ENCODE results near the gene IL23R. TPM values are rescaled to one million over a fixed set of nuclear protein-coding genes. Genes with fewer than 3 reads are reported as not detected.

IL23R gene
- total RNA-seq, 1 experiment from 2014 or later, result not detected

DNA sequence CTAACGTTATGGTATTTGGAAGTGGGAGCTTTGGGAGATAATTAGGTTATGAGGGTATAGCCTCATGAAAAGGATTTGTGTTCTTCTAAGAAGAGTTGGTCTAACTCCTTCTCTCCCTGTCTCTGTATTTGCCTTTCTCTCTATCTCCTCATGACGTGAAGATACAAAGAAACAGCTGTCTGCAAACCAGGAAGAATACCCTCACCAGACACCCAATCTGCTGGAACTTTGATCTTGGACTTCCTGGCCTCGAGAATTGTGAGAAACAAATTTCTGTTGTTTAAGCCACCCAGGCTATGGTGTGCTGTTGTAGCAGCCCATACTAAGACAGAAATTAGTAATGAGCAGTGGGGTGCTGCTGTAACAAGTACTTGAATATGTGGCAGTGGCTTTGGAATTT, 47.6 kb upstream of the IL23R start:
- TF ChIP-seq SIN3A (IDR thresholded peaks at IDR 0.05; ENCODE audit: borderline replicate concordance, insufficient read depth, low read depth, low read length), result no peak
- TF ChIP-seq TCF7L2 (IDR thresholded peaks at IDR 0.05; ENCODE audit: low read depth, low read length), result no peak
- TF ChIP-seq, protein P1, sequence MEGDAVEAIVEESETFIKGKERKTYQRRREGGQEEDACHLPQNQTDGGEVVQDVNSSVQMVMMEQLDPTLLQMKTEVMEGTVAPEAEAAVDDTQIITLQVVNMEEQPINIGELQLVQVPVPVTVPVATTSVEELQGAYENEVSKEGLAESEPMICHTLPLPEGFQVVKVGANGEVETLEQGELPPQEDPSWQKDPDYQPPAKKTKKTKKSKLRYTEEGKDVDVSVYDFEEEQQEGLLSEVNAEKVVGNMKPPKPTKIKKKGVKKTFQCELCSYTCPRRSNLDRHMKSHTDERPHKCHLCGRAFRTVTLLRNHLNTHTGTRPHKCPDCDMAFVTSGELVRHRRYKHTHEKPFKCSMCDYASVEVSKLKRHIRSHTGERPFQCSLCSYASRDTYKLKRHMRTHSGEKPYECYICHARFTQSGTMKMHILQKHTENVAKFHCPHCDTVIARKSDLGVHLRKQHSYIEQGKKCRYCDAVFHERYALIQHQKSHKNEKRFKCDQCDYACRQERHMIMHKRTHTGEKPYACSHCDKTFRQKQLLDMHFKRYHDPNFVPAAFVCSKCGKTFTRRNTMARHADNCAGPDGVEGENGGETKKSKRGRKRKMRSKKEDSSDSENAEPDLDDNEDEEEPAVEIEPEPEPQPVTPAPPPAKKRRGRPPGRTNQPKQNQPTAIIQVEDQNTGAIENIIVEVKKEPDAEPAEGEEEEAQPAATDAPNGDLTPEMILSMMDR (IDR thresholded peaks at IDR 0.05), result no peak
- TF ChIP-seq, protein P2, sequence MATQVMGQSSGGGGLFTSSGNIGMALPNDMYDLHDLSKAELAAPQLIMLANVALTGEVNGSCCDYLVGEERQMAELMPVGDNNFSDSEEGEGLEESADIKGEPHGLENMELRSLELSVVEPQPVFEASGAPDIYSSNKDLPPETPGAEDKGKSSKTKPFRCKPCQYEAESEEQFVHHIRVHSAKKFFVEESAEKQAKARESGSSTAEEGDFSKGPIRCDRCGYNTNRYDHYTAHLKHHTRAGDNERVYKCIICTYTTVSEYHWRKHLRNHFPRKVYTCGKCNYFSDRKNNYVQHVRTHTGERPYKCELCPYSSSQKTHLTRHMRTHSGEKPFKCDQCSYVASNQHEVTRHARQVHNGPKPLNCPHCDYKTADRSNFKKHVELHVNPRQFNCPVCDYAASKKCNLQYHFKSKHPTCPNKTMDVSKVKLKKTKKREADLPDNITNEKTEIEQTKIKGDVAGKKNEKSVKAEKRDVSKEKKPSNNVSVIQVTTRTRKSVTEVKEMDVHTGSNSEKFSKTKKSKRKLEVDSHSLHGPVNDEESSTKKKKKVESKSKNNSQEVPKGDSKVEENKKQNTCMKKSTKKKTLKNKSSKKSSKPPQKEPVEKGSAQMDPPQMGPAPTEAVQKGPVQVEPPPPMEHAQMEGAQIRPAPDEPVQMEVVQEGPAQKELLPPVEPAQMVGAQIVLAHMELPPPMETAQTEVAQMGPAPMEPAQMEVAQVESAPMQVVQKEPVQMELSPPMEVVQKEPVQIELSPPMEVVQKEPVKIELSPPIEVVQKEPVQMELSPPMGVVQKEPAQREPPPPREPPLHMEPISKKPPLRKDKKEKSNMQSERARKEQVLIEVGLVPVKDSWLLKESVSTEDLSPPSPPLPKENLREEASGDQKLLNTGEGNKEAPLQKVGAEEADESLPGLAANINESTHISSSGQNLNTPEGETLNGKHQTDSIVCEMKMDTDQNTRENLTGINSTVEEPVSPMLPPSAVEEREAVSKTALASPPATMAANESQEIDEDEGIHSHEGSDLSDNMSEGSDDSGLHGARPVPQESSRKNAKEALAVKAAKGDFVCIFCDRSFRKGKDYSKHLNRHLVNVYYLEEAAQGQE (IDR thresholded peaks at IDR 0.05; ENCODE audit: insufficient read depth in 1 of 2, low read depth in 2 of 2, low read length in 1 of 2), result no peak
- TF ChIP-seq POLR2AphosphoS5 (IDR thresholded peaks at IDR 0.05; ENCODE audit: low read depth, low read length), result no peak
- H3K4me1 ChIP-seq (ENCODE audit: control insufficient read depth, insufficient read depth, low read length), result no peaks in the 10 kb centered on the region
- CTCF ChIA-PET, result no interaction called here
- DNase-seq (ENCODE audit: low read depth, low spot score), result no peak
- no peak overlapping the region for H3K4me3 ChIP-seq (ENCODE audit: low read depth in 2 of 2, low read length in 2 of 2)
- intact Hi-C loops (cut with micrococcal nuclease; ENCODE audit: unreplicated experiment) (no loop called here), in situ Hi-C loops (cut with HindIII; ENCODE audit: low pct_unique_long_range_greater_than_20kb, low sequenced_read_pairs) (no loop called here)
- POLR2A ChIA-PET, result no interaction called here
- H3K27me3 ChIP-seq (ENCODE audit: control insufficient read depth, insufficient read depth, low read length), result no peaks in the 10 kb centered on the region
- ATAC-seq, result no peak
- no peaks in the 10 kb centered on the region for H3K9me3 ChIP-seq (ENCODE audit: control insufficient read depth, insufficient read depth, low read depth, low read length)
- no peak overlapping the region for H3K27ac ChIP-seq (ENCODE audit: low read length)
- no TSS peak for BruUV-seq (replicated peaks)
- no peaks in the 10 kb centered on the region for H3K36me3 ChIP-seq (ENCODE audit: control insufficient read depth, insufficient read depth, low read length)

DNA sequence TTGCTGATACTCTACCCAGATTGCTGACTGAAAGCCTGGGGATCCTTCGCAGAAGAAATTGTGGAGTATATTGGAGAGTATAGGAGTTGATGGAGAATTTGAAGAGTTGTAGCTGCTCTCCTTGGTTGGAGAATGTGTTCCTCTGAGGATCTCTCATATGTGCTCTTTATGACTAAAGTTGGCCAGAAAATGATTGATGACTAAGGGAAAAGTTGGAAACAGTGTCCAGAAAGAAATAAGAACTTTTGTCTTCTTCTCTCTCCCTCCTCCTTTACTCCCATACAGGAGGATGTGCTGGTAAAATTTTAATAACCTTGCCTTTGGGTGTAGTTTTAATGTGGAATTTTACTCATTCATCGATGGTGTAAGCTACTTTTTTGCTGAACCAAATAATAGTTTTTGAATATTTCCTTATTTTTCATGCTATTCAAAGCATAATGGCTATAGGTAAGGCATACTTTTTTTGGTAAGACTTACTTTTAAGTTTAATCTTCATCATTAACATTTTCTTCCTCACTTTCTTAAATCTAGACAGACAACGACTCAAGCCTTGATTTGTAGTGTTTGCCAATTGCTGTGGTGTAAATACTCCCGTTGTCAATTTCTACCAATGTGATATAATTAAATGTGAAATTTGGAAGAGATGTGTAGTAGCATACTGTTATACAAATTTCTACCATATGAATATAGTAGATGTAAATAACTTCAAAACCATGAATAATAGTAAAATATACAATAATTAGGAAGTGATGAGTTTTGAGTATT, 45.2 kb upstream of the IL23R start:
- intact Hi-C loops (cut with micrococcal nuclease; ENCODE audit: unreplicated experiment) (no loop called here), in situ Hi-C loops (cut with HindIII; ENCODE audit: low pct_unique_long_range_greater_than_20kb, low sequenced_read_pairs) (no loop called here)
- Histone ChIP-seq H3K27me3 (ENCODE audit: control insufficient read depth, insufficient read depth, low read length) (no peaks in the 10 kb centered on the region), H3K9me3 (ENCODE audit: control insufficient read depth, insufficient read depth, low read depth, low read length) (no peaks in the 10 kb centered on the region), H3K27ac (ENCODE audit: low read length) (no peak overlapping the region), H3K36me3 (ENCODE audit: control insufficient read depth, insufficient read depth, low read length) (no peaks in the 10 kb centered on the region), H3K4me3 (ENCODE audit: low read depth in 2 of 2, low read length in 2 of 2) (no peak overlapping the region), H3K4me1 (ENCODE audit: control insufficient read depth, insufficient read depth, low read length) (no peaks in the 10 kb centered on the region)
- no TSS peak for BruUV-seq (replicated peaks)
- TF ChIP-seq TCF7L2 (IDR thresholded peaks at IDR 0.05; ENCODE audit: low read depth, low read length) (no peak), POLR2AphosphoS5 (IDR thresholded peaks at IDR 0.05; ENCODE audit: low read depth, low read length) (no peak), SIN3A (IDR thresholded peaks at IDR 0.05; ENCODE audit: borderline replicate concordance, insufficient read depth, low read depth, low read length) (no peak)
- TF ChIP-seq, protein P2 (IDR thresholded peaks at IDR 0.05; ENCODE audit: insufficient read depth in 1 of 2, low read depth in 2 of 2, low read length in 1 of 2), result no peak
- TF ChIP-seq, protein P1 (IDR thresholded peaks at IDR 0.05), result no peak
- DNase-seq (ENCODE audit: low read depth, low spot score) (no peak), ATAC-seq (no peak)
- ChIA-PET CTCF (no interaction called here), POLR2A (no interaction called here)
